Right lobe of liver (tissue), 6 donors: ENCODE measurements around the gene AGK. TPM values are rescaled to one million over a fixed set of nuclear protein-coding genes. Genes with fewer than 3 reads are reported as not detected.
"Not testable (repeated sequence)": the region's sequence is repeated elsewhere in the genome, so short reads cannot be mapped to it uniquely, and the experiment has no call there.

Experiments
- ATAC-seq, 4 donors: fragments of 200-7000 bp; cut with Tn5 transposase; one replicate each; pipeline ENCODE4 v1.9.1; 2020; ENCODE audit warnings: mild to moderate bottlenecking in 4 of 4, moderate library complexity in 4 of 4
- DNase-seq, 3 donors: peaks; one replicate each; pipeline ENCODE4 v3.0.0-alpha.2; 2020
- H3K27ac ChIP-seq, 3 donors: fragments of 200-600 bp; one replicate each; pipeline ENCODE4 v1.8.0; 2022
- H3K27me3 ChIP-seq, 2 donors: fragments of 200-600 bp; one replicate each; pipeline ENCODE4 v1.8.0; 2022
- H3K36me3 ChIP-seq, 4 donors: fragments of 200-600 bp; sonication (generic) in 1 of 4; one replicate each; pipeline versions ENCODE4 v1.5.1 to v1.8.0; 2017 to 2022; ENCODE audit warnings: control low read depth in 1 of 4
- H3K4me1 ChIP-seq, 4 donors: fragments of 200-600 bp; sonication (generic) in 1 of 4; one replicate each; pipeline versions ENCODE4 v1.5.1 to v1.8.0; 2017 to 2022; ENCODE audit warnings: control low read depth in 1 of 4
- H3K4me3 ChIP-seq, 3 donors: fragments of 200-600 bp; one replicate each; pipeline ENCODE4 v1.8.0; 2022
- H3K9me3 ChIP-seq, 4 donors: fragments of 200-600 bp; sonication (generic) in 1 of 4; one replicate each; pipeline versions ENCODE4 v1.5.1 to v1.8.0; 2017 to 2022; ENCODE audit warnings: control low read depth in 1 of 4
- CTCF ChIP-seq, 4 donors: fragments of 200-600 bp in 3 of 4; fragments of 450-650 bp in 1 of 4; IDR thresholded peaks; one replicate each; pipeline versions ENCODE4 v1.5.1 to v1.8.0; 2016 to 2022; ENCODE audit warnings: antibody characterized with exemption in 4 of 4, mild to moderate bottlenecking in 2 of 4
- POLR2A ChIP-seq: fragments of 450-650 bp; IDR thresholded peaks from one replicate; pipeline ENCODE4 v1.6.1; 2017; ENCODE audit warnings: antibody characterized with exemption, mild to moderate bottlenecking
- WGBS: methylation state at CpG from one replicate; pipeline ENCODE4 v1.1.6; 2018; ENCODE audit warnings: low coverage, low lambda C conversion rate; ENCODE audit not compliant: insufficient coverage; ENCODE audit errors: missing lambda C conversion rate; 5-methylcytosine and 5-hydroxymethylcytosine counted together
- intact Hi-C, 2 donors: fragments of 100-400 bp; cut with DNase I; formaldehyde crosslinking; loops; one replicate each; pipeline versions ENCODE4 v1.11.2 to v1.14.1; 2022
- total RNA-seq, 6 experiments: library from RNA; depleted of rRNA in 2 of 6; stranded (reverse); fragments of >200 nt in 2 of 6; fragmentation: NEBNext Ultra II Directional in 3 of 6; extraction: Animal tissue kit (Norgen Biotek cat#: 25700) in 3 of 6; gene quantifications; one replicate each; pipeline versions ENCODE4 v1.1.0 to v1.2.4, GENCODE V29; 2016 to 2023
- donor health status: DM: no; HTN: yes; CAD: no.
- donor health status: DM: no; HTN: no; CAD: no.
- donor health status: DM: no; HTN: no; CAD: no.
- donor health status: DM: no; HTN: yes; CAD: no.
- donor health status: DM: no; HTN: yes; CAD: no.

The AGK gene
- total RNA-seq, 6 experiments from 2014 or later = 9.3 to 19.2 (median 12.0) TPM

GRCh38 chr7:141549582-141549981 is 1.6 kb upstream of the AGK start:
- no peak overlapping the region for H3K4me3 ChIP-seq
- no peak overlapping the region for H3K27ac ChIP-seq
- ATAC-seq (no peak), DNase-seq (no peak)
- H3K9me3 ChIP-seq = no peaks in the 10 kb centered on the region
- H3K4me1 ChIP-seq = peaks cover 0 to 4% (median 0%) of the 10 kb centered on the region in 4 donors
- H3K36me3 ChIP-seq = no peaks in the 10 kb centered on the region
- no peak for TF ChIP-seq POLR2A
- no peak for TF ChIP-seq CTCF (IDR thresholded peaks at IDR 0.05)
- WGBS = 81% methylated on average over 2 of the region's 2 CpGs
- no peaks in the 10 kb centered on the region for H3K27me3 ChIP-seq
- intact Hi-C loops = no loop called here

GRCh38 chr7:141550386-141551093 is 670 bp upstream of the AGK start:
- Histone ChIP-seq H3K4me1 (peaks cover 0 to 4% (median 0%) of the 10 kb centered on the region in 4 donors), H3K27ac (no peak overlapping the region), H3K27me3 (no peaks in the 10 kb centered on the region), H3K9me3 (no peaks in the 10 kb centered on the region), H3K36me3 (no peaks in the 10 kb centered on the region), H3K4me3 (peak overlapping the region; percentile 84 to 95 (median 92))
- no peak for DNase-seq
- ATAC-seq = no peak
- TF ChIP-seq POLR2A = no peak
- TF ChIP-seq CTCF (IDR thresholded peaks at IDR 0.05) = no peak
- 52% methylated on average over 16 of the region's 18 CpGs for WGBS
- intact Hi-C loops = no loop called here

GRCh38 chr7:141551782-141552181 is 572 bp downstream of the AGK start:
- intact Hi-C loops = no loop called here
- no peak overlapping the region for H3K27ac ChIP-seq
- 6% methylated on average over 4 of the region's 4 CpGs for WGBS
- ATAC-seq = no peak
- peak overlapping the region; percentile 84 to 95 (median 92) for H3K4me3 ChIP-seq
- no peak for DNase-seq
- H3K4me1 ChIP-seq = peaks cover 0 to 4% (median 0%) of the 10 kb centered on the region in 4 donors
- no peaks in the 10 kb centered on the region for H3K36me3 ChIP-seq
- no peaks in the 10 kb centered on the region for H3K9me3 ChIP-seq
- TF ChIP-seq CTCF (IDR thresholded peaks at IDR 0.05) (no peak), POLR2A (no peak)
- H3K27me3 ChIP-seq = no peaks in the 10 kb centered on the region

GRCh38 chr7:141557360-141557759 is 6.2 kb downstream of the AGK start:
- H3K4me1 ChIP-seq = no peaks in the 10 kb centered on the region
- no peaks in the 10 kb centered on the region for H3K27me3 ChIP-seq
- intact Hi-C loops = no loop called here
- TF ChIP-seq CTCF (IDR thresholded peaks at IDR 0.05) (no peak), POLR2A (no peak)
- no peak overlapping the region for H3K27ac ChIP-seq
- ATAC-seq = no peak
- no peaks in the 10 kb centered on the region for H3K9me3 ChIP-seq
- no peak overlapping the region for H3K4me3 ChIP-seq
- 74% methylated on average over 3 of the region's 3 CpGs for WGBS
- no peaks in the 10 kb centered on the region for H3K36me3 ChIP-seq
- no peak for DNase-seq

- H3K27me3 ChIP-seq, H3K27ac ChIP-seq, H3K36me3 ChIP-seq, H3K4me1 ChIP-seq, intact Hi-C loops, H3K9me3 ChIP-seq, DNase-seq, H3K4me3 ChIP-seq, ATAC-seq: not testable (repeated sequence)
- 80% methylated on average over 11 of the region's 11 CpGs for WGBS
Measured at GRCh38 chr7:141557831-141558531, 6.8 kb downstream of the AGK start.
